HG03439 (cell line): ENCODE results near the gene TEP1.

ENCODE experiments used
- ATAC-seq: cut with Tn5 transposase; IDR thresholded peaks from one replicate; pipeline ENCODE4 v1.9.1; 2021; ENCODE audit warnings: mild to moderate bottlenecking, moderate library complexity; ENCODE audit not compliant: unreplicated experiment

Gene TEP1

DNA sequence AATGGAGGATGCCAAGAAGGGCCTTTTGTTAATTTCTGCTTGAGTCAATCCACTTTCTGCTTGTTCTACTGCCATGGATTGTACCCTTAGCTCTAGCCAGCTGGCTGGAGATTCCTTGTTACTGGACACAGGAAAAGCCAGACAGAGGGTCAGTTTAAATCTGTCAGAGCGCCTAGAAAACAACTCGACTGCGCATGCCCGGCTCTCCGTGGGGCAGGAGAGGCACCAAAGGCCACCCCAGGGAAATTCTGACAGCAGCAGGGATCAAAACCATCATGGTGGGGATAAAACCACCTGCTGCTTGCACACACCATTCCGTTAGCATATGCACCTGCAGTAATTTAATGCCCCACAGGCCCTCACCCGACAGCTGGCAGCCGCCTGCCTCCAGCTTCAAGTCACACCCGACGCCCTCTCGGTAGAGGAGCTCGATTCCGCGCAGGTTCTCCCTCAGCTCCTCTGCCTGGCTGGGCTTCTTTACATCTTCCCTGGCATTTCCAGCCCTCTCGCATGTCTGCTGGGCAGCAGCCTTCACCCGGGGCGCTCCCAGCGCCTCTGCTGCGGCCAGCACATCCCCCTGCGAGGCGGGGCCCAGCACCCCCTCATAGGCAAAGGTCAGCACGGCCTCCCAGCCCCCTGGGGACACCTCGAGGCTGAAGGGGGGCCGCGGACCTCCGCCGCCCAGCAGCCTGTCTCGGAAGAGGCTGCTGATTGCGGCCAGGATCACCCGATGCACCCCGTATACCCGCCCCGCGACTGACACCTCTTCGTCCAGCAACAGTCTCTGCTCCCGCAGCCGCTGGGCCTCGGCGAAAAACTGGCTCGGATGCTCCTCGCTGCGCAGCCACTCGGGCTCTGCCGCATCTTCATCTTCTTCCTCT lies 21.6 kb upstream of the TEP1 start:
- no peak for ATAC-seq

DNA sequence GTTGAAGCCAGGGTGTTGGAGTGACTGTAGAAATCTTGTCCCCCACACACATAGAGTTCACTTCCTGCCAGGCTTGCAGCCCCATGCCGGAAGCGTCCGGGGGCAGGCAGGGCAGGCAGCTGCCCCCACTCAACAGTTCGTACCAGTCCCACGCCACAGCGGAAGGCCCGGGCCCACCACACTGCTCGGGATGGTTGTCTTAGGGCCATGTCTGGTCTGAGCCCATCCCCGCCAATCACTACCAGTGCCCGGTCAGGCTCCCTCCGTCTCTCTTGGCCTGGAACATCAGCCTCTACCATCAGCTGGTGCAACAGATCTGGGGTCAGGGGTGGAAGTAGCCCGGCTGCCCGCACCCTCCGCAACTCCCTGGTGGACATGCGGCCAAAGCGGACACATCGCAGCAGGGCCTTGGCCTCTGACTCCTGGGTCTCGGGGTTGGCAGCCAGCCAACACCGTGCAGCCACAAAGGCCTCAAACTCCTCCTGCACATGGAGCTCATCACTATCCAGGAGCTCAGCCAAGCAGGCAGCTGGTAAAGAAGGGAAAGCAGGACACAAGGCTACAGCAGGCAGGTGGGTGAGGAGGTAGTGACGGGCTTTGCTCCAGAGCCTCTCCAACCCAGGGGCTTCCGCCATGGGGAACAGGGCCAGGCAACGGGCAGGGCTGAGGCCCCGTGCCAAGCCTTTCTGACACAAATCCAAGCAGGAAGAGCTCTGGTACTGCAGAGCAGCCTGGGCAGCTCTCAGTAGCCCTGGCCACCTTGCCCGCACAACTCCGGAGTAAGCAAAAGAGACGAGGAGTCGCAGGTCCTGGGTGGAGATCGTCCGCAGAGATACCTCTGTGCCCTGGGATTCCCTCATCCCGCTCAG lies 16.7 kb upstream of the TEP1 start:
- no peak for ATAC-seq

DNA sequence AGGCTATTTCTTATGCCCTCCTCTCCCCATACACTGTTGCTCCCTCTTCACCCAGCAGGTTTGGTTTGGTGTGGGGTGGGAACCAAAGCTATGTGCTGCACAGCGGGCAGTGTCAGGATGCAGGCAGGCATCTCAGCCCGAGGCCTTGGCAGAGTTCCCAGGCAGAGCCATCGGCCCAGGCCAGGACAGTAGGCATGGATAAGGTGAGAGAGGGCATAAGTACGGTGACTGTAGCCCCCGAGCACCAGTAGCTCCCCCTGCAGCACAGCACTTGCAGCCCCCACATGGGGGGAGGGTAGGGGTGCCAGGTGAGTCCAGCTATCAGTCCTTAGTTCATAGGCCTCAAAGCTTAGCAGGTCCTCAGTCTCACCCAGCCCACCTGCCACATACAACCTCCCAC lies 15.5 kb upstream of the TEP1 start:
- ATAC-seq: no peak

DNA sequence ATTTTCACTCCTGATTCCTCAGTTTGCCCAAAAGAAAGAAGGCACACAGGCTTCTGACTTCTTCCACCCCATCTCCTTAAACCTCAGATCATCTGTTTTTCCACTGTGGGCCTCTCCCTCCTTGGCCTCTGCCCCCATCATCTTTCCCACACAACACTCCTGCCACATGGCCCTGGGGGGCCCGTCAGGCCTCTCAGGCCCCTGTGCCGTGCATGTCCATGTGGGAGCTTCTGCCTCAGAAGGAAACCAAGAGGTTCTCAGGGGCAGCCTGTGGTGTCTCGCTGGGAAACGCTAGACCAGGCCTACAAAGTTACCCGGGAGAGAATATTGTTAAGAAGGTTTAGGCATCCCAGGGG lies 14.7 kb upstream of the TEP1 start:
- peak; percentile 28 for ATAC-seq

DNA sequence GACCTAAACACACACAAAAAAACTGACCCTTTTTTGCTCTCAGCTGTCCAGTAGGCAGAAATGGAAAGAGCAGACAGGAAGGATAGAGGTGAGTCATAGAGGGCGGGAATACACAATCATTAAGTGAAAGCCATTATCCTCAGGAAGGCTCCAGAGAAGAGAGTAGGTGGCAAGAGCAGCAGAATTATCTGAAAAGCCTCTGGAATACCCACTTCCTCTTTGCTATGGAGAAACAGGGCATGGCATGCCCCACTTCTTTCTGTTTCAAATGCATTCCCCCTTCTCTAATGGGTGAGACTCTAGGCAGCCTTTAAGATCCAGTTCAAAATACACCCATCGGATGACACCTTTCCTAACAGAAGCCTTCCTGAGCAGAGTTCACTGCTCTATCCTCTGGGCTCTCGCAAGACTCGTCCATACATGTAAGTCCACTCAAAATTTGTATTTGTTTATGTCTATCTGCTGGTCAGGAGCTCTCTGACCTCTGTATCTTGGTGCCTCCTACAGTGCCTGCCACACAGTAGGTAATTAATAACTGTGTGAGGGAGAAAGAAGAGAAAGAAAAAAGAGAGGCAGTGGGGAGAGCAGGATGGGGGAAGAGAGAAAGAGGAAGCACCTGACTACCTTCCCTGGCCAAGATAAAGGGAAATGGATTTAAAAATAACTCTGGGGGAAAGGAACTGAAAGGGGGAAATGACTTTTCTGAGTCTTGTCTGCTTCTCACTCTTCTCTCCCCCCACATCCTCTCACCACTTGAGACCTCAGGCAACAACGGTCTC lies 14.1 kb upstream of the TEP1 start:
- ATAC-seq: peak; percentile 53

DNA sequence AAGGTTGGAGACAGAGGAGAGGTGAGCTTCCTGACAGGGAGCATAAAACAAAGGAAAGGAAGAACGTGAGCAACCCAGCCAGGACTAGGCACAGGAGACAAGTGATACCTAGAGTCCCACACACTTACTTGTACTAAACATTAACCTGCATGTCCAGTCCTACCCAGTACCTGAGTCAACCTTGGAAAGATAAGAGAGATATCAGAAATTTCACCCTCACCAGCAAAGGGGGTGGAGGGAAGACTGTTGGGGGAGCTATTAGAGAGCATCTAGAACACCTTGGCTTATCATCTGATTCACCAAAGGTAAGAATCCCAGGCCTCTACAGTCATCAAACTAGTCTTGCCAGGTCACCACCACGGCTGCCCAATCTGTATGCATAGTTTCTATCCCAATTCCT lies 11.6 kb upstream of the TEP1 start:
- no peak for ATAC-seq

DNA sequence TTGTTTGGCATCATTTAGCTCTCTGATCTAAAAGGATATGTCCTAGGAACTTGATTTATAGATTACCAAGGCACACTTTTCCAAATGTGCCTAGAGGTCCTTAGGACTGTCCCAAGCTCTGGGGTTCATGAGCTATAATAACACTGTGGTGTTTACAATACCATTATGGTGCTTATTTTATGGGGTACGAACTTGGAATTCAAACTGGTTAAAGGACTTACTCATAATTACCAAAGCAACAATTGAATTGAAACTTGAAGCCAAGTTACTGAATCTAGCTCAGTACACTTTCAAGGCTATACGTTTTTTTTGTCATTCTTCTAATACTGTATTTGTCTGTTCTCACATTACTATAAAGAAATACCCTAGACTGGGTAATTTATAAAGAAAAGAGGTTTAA lies 9.6 kb upstream of the TEP1 start:
- ATAC-seq: no peak

DNA sequence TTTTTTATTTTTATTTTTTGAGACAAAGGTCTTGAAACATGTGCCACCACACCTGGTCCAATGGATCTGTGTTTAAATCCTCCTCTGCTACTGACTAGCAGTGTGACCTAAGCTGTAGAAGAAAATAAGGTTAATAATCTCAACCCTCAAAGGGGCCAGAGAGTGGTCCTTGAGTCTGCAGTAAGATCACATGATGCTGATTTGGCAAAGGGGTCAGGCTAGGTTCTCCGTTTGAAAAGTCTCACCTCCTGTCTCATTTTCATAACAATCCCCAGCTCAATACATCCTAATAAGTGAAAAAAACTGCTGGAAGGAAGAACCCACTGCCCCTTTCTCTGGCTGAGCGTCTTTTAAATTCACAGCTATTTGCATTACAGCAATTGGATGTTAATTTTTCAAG lies 8.0 kb upstream of the TEP1 start:
- ATAC-seq: no peak

DNA sequence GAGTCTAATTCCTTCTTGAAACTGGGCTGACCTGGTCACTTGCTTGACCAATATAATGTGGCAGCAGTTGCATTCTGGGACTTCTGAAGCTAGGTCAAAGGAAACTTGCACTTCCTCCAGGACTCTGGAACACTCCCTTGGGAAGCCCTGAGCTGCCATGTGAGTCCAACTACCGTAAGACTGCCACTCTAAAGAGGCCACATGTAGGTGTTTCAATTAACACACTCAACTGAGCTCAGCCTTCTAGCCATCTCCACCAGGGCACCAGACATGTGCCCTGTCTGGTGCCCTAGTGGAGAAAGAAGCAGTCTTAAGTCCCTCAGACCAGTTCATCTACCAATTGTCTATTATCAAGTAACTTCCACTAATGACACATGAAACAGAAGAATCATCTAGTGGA lies 6.1 kb upstream of the TEP1 start:
- ATAC-seq: no peak

DNA sequence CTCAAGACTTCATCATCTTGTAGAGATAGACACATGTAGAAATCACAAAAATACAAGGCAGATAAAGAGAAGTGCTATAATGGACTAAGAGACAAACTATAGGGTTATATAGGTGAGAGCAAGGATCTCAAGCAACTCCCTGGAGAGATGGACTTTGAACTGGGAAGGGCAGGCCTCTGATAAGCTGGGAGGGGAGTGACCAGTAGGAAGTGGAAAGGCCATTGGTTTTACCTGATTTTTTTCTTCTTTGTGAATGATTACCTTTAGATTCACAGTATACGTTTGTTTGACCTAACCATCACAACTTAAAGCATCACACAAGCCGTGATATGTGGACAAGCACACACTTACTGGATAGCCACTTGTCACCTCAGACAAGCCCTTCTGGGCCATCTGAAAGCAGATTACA lies 5.2 kb upstream of the TEP1 start:
- no peak for ATAC-seq

DNA sequence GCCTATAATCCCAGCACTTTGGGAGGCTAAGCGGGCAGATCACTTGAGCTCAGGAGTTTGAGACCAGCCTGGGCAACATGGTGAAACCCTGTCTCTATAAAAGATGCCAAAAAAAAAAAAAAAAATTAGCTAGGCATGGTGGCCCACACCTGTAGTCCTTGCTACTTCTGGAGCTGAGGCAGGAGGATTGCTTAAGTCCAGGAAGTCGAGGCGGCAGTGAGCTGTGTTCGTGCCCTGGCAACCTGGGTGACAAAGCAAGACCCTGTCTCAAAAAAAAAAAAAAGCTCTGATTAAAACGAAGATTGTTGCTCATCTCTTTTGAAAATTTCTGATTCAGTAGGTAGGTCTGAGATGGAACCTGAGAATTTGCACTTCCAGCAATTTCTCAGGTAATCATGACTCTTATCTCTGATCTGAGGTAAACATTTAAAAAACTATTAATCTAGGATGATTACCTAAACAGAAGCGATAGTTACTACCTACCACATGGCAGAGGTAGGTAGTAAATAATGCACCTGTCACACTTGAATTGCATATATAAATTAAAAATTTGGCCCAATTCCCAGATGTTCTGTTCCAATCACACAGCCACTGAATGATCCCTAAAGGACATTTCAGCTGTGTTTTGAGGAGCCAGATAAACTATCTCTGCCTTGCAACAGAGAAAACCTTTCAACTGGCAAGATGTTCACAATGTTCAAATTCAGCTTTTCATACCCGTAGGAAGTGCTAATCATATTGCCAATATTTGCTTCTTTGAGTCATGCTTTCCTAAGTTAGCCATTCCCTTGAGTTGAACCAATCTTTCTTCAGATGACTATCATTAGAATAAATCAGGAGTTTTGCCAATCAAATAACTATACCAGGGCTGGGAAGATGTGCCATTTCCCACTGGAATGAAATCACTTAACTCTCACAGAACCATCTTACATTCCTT lies 4.2 kb upstream of the TEP1 start:
- ATAC-seq: no peak

DNA sequence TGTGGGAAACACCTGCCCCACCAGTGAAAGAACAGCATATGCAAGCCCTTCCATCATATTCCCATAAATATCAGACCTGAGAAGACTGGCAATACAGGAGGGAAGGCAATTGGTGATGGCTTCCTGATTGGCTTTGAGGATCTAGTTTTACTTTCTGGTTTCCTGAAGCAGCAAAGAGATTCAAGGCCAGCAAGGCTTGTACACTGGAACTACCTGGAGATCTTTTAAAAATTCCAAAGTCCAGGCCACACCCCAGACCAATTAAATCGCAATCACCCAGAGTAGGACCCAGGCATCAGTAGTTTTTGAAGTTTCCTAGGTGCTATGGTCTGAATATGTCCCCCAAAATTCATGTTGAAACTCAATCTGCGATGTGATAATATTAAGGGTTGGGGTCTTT lies 2.9 kb upstream of the TEP1 start:
- no peak for ATAC-seq

DNA sequence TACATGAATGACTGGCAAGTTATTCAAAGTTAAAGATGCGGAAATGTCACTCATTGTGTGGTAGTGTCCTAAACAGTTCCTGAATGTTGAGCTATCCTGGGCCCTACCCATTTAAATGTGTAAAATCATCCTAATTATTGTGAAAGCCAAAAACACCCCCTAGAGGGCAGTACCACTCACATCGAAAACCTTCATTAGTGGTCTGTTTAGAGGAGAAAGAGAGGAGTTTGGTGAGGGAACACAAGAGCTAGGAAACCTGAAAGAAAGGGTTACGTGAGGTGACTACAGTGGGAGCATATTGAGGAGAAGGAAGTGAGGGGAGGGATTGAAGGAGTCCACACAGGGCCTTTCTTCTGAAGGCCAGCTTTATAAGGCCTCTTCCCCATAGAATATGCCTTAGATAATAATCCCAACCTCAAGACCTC lies 2.5 kb upstream of the TEP1 start:
- ATAC-seq: no peak

DNA sequence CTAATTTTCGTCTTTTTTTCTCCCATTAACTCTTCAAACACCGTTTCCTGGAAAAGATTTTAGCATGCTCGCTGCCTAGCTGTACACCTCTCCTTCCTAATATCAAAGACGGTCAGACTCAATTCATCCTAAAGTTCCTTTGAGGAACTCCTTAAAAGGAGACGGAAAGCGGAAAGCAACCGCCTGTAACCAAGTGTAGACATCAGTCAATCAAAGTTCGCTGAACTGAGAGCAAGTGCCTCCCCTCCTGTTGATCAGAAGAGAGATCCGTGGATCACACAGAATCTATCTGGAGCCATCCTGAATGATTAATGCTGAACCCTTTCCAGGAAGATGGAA lies 412 bp upstream of the TEP1 start:
- no peak for ATAC-seq

DNA sequence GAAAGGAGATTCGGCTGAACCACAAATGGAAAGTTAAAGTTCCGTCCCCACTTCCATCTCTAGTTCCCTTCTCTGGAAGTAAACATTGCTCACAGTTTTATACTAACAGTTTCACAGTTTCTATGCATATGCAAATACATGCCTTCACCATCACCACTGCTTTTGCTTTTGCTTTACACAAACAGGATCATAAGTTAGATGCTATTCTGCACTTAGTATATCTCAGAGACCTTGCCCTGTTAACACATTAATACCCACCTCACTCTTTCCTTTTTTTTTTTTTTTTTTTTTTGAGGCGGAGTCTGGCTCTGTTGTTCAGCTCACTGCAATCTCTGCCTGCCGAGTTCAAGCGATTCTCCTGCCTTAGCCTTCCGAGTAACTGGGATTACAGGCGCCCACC lies 890 bp downstream of the TEP1 start:
- peak; percentile 63 for ATAC-seq

DNA sequence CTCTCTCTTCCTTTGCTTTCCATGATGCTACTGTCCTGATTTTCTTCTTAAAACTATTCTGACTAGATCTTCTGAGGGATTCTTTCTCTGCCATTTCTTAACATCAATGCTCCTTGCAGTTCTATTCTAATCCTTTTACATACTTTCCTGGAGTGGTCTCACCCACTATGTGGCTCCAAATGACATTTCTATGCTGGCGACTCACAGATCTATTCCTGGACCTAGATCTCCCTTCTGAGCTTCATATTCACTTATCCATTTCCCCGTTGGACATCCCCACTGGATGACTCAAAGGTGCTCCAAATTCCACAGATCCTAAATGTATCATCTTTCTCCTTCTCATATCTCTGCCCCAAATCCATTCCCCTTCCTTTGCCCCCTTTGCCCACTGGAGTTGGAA lies 4.1 kb downstream of the TEP1 start:
- ATAC-seq: no peak

DNA sequence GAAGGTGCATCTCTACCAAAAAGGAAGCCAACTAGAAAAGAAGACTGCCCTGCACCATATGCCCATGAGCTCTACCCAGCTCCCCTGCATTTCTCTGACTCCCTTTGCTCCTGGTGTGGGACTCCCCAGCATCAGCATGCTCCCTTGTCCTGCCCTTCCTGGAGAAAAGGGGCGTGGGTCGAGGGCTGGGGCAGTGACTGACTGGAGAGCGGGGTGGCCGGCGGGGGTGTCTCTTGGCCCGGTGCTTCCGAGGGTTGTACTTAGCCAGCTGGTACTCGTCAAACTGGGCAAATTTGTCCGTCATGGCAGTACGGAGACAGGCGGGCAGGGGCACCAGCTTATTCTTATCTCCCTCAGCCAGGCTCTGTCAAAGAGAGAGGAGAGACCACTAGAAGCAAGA lies 9.8 kb downstream of the TEP1 start:
- no peak for ATAC-seq

DNA sequence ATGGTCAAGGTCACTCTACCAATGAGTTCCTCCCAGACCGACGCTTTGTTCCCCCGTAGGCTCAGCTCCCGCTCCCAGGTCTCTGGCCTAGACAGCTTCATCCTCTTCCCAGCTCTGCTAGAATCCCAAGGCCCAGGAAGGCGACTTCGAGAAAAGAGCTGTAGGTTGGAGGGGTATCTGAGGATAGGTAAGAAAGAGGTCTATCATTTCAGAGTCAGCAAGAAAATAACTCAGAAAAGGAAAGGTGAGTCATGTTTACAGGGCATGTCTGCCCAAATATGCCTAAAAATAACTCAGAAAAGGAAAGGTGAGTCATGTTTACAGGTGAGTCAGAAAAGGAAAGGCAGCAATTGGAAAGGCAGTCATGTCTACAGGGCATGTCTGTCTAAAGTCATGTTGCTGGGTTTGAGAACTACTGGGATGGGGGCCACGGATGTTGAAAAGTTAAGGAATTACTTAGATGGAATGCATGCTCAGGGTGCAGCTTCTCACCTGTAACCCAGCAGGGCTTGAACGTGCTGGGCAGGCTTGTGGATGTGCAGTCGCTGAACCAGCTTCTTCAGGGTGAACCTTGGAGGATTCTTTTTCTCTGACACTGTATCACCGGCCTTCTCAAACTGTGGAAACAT lies 12.2 kb downstream of the TEP1 start:
- ATAC-seq: no peak

DNA sequence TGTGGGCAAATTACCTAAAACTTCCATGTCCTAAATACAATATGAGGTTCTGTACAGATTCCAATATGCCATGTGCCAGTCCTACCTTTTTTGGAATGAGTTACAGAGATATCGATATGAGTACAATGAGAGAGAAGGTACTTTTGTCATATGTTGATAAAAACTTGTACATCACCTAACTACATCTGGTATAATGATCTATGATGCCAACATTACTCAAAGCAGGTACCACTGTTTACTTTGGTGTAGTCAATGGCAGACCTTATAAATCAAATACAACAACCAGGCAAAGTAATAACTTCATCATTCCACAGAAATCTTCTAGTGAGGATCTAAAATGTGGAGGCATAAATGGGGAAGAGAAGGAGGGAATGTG lies 12.7 kb downstream of the TEP1 start:
- no peak for ATAC-seq

DNA sequence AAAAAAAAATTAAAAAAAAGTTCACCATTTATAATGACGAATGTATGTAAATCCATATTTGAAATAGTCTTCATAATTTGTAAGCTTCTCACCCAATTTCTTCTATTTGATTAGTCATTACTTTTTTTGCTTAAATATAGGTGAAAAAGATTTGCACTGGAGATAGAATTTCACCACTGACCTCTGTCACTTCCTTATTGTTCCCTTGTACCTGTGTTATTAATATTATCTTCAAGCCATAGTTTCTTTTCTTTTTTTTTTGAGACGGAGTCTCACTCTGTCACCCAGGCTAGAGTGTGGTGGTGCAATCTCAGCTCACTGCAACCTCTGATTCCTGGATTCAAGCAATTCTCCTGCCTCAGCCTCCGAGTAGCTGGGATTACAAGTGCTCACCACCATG lies 15.8 kb downstream of the TEP1 start:
- ATAC-seq: no peak
